ENCODE measurements around the gene KPTN.

Gene KPTN

GRCh38 chr19:47512183-47512947, 28.3 kb upstream of the KPTN start:
- H3K4me1 Mint-ChIP-seq, result peaks cover 82% of the 10 kb centered on the region
- peak overlapping the region; percentile 97 to 98 for H3K4me3 Mint-ChIP-seq
- H3K27me3 Mint-ChIP-seq, result no peaks in the 10 kb centered on the region
- no peaks in the 10 kb centered on the region for H3K9me3 Mint-ChIP-seq
- peak overlapping the region; percentile 70 to 81 for H3K27ac Mint-ChIP-seq
- no peak for ATAC-seq
- no peak for DNase-seq

- Mint-ChIP-seq H3K27ac (peak overlapping the region in 1 of 2 donors; percentile 46), H3K4me3 (no peak overlapping the region), H3K4me1 (peaks cover 79% of the 10 kb centered on the region), H3K9me3 (no peaks in the 10 kb centered on the region), H3K27me3 (no peaks in the 10 kb centered on the region)
- no peak for ATAC-seq
- DNase-seq, result no peak
Observed at GRCh38 chr19:47511681-47512080, 27.7 kb upstream of the KPTN start.

DNA sequence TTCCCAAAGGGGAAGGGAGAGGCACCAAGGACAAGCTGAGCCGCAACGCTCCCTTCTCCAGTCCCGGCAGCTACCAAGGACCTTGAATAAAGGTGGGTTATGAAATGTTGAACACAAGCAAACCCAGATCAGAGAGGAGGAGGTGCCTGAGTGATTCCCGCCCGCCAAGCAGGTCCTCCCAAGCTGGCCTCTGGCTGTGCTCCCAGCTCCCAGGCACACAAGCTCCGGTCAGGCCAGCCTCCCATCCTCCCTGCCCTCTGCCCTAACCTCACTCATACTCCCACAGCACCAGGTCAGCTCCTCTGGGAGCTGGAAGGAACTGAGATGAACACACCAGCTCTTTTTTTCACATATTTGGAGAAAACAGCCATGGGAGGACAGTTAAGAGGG, 27.1 kb upstream of the KPTN start:
- Mint-ChIP-seq H3K27ac (no peak overlapping the region), H3K4me1 (peaks cover 73% of the 10 kb centered on the region), H3K27me3 (no peaks in the 10 kb centered on the region), H3K9me3 (no peaks in the 10 kb centered on the region), H3K4me3 (no peak overlapping the region)
- DNase-seq (no peak), ATAC-seq (no peak)

- H3K27ac Mint-ChIP-seq, result peak overlapping the region in 1 of 2 donors; percentile 84
- no peak for ATAC-seq
- H3K4me1 Mint-ChIP-seq, result peaks cover 68% of the 10 kb centered on the region
- H3K27me3 Mint-ChIP-seq, result no peaks in the 10 kb centered on the region
- no peak for DNase-seq
- no peak overlapping the region for H3K4me3 Mint-ChIP-seq
- H3K9me3 Mint-ChIP-seq, result no peaks in the 10 kb centered on the region
Observed at GRCh38 chr19:47510516-47511127, 26.6 kb upstream of the KPTN start.

DNA sequence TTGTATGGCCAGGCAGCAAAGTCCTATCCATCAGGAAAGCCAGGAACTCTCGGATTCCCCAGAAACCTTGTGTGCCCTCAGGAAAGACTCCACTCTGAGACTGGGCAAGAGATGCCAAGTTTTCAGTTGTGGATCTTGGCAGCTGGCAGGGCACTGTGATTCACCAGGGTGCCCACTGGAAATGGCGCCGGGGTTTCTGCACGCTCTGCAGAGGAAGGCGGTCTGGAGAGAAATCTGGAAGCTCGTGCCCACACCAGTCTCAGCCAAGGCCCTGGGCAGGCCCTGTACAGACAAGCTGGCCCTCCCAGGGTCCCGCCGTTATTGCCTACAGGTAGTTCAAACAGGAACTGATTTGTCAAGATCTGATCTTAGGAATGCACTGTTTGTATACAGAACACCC, 26.0 kb upstream of the KPTN start:
- peaks cover 63% of the 10 kb centered on the region for H3K4me1 Mint-ChIP-seq
- H3K27me3 Mint-ChIP-seq, result no peaks in the 10 kb centered on the region
- DNase-seq (no peak), ATAC-seq (no peak)
- H3K4me3 Mint-ChIP-seq, result no peak overlapping the region
- no peaks in the 10 kb centered on the region for H3K9me3 Mint-ChIP-seq
- H3K27ac Mint-ChIP-seq, result peak overlapping the region; percentile 29 to 84

- no peak overlapping the region for H3K4me3 Mint-ChIP-seq
Observed at GRCh38 chr19:47509170-47509847, 25.3 kb upstream of the KPTN start.

GRCh38 chr19:47508721-47509120, 24.7 kb upstream of the KPTN start:
- H3K27ac Mint-ChIP-seq, result no peak overlapping the region

More at GRCh38 chr19:47509170-47509847, 25.3 kb upstream of the KPTN start:
- Mint-ChIP-seq H3K27me3 (no peaks in the 10 kb centered on the region), H3K4me1 (peaks cover 57% of the 10 kb centered on the region), H3K27ac (no peak overlapping the region), H3K9me3 (no peaks in the 10 kb centered on the region)
- no peak for DNase-seq
- no peak for ATAC-seq

DNA sequence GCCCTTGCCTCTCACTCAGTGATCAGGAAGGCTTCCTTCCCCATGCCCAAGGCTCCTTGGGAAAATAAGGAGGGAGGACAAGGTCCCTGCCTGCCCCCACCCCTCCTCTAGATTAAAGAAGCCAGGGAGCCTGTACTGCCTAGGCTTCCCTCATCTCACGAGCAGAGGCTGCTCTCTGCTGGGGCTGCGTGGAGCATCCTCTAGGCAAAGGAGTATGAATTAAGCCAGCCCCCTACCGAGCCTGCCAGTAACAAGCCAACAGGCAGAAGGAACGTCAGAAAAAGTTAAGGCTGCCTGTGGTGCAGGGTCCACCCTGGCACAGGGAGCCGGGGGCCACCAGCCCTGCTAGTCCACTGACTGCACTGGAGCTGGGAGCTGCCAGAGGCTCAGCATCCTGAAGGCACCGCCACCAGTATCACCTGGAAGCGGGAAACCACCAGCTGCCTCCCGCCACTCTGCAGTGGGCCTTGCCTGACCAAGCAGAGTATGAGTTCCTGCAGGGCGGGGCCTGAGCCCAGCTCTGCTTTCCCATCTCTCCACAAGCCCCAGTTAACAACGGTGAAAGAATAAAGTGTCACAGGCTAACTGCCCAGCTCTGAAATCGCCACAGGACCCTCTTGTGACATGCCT, 24.0 kb upstream of the KPTN start:
- no peaks in the 10 kb centered on the region for H3K27me3 Mint-ChIP-seq
- peaks cover 47% of the 10 kb centered on the region for H3K4me1 Mint-ChIP-seq
- DNase-seq (no peak), ATAC-seq (no peak)
- no peak overlapping the region for H3K27ac Mint-ChIP-seq
- no peaks in the 10 kb centered on the region for H3K9me3 Mint-ChIP-seq
- no peak overlapping the region for H3K4me3 Mint-ChIP-seq

More at GRCh38 chr19:47508721-47509120, 24.7 kb upstream of the KPTN start:
- Mint-ChIP-seq H3K27me3 (no peaks in the 10 kb centered on the region), H3K4me3 (no peak overlapping the region), H3K9me3 (no peaks in the 10 kb centered on the region), H3K4me1 (peaks cover 51% of the 10 kb centered on the region)
- ATAC-seq (no peak), DNase-seq (no peak)

DNA sequence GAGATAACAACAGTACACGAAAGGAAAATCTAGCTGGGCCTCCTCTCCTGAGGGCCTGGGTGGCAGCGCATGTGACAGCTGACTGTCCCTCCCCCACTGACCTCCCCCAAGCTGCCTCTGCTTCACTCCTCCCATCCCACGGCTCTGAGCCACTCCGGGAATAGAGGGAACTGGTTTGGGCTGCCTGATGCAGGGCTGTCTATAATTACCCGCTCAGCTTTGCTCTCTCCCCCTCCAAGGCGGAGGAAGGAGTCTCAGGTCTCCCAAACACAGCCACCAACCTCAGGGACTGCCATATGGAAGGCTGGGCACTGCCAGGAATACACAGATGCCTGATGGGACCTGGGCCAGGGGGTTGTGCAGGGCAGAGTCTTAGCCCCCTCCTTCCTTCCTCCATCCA, 23.0 kb upstream of the KPTN start:
- Mint-ChIP-seq H3K27ac (peak overlapping the region; percentile 28 to 54), H3K4me3 (no peak overlapping the region), H3K9me3 (no peaks in the 10 kb centered on the region), H3K4me1 (peaks cover 37% of the 10 kb centered on the region), H3K27me3 (no peaks in the 10 kb centered on the region)
- ATAC-seq (no peak), DNase-seq (no peak)

DNA sequence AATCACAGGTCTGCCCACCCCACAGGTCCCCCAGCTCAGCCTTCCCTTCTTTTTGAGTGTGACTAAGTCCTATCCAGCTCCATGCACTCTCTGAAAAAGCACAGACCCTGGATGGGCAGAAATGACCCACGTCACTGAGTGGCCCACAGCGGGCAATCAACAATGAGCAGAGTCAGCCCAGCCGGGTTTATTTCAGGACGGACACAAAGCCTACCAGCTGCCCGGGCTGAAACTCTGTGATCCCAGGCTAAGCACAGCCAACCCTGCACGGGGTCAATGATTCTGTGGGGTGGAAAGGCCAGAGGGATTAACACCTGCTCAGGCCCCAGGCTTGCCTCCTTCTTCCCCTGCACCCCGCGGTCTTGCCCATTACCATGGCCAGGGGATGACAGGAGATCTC, 22.4 kb upstream of the KPTN start:
- ATAC-seq, result no peak
- Mint-ChIP-seq H3K27me3 (no peaks in the 10 kb centered on the region), H3K4me3 (no peak overlapping the region), H3K4me1 (peaks cover 32% of the 10 kb centered on the region), H3K27ac (no peak overlapping the region), H3K9me3 (no peaks in the 10 kb centered on the region)
- no peak for DNase-seq

DNA sequence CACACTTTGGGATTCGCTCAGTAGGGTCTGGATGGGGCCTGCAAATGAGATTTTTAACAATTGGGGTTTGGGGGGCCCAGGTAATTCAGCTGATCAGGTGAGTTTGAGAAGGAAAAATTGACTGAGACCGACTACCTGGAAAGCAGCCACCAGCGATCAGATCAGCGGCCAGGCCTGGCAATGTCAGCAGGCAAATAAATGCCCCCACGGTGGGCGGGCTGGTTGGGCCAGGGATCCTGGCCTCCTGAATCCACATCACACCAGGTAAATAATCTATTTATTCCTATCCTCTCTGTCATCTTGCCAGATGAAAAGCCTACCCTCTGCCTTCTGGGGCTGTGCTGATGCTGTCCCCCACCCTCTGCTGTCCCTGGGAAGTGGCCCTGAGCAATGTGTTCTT, 21.5 kb upstream of the KPTN start:
- peak overlapping the region in 1 of 2 donors; percentile 83 for H3K27ac Mint-ChIP-seq
- H3K27me3 Mint-ChIP-seq, result no peaks in the 10 kb centered on the region
- H3K4me1 Mint-ChIP-seq, result peaks cover 23% of the 10 kb centered on the region
- DNase-seq (no peak), ATAC-seq (no peak)
- H3K4me3 Mint-ChIP-seq, result no peak overlapping the region
- no peaks in the 10 kb centered on the region for H3K9me3 Mint-ChIP-seq

GRCh38 chr19:47503826-47504150, 19.8 kb upstream of the KPTN start:
- Mint-ChIP-seq H3K4me3 (no peak overlapping the region), H3K27ac (no peak overlapping the region), H3K4me1 (peaks cover 17% of the 10 kb centered on the region), H3K27me3 (no peaks in the 10 kb centered on the region), H3K9me3 (no peaks in the 10 kb centered on the region)
- DNase-seq (no peak), ATAC-seq (no peak)

DNA sequence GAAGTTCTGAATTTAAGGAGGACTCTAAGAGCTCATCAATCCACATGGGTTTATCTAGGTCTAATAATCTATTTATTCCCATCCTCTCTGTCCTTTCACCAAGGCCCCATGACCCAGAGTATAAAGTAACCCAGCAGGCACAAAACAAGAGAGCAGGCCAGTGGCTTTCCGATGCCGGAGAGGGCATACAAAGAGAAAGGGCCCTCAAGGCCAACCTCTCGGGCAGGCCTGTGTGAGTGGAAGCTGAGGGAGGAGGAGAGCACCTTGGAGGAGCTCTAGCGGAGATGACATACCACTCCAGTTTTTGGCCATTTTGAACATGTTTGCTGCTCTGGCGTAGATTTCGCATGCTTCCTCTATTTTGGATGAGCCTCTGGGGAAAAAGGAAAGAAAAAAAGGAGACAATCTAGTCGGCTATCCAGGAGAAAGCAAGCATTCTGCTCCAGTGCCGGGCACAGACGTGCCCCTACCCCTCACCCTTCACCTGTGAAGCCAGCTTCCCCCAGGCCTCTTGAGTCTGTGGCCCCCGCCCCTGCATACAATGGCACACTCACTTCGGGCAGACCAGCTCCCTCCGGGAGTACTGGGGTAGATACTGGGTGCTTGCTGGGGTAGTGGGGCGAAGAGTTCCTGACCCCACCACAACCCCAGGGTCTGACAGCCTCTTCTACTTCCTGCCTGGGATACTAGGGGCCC, 19.3 kb upstream of the KPTN start:
- Mint-ChIP-seq H3K4me3 (no peak overlapping the region), H3K9me3 (no peaks in the 10 kb centered on the region), H3K27me3 (no peaks in the 10 kb centered on the region), H3K27ac (no peak overlapping the region), H3K4me1 (peaks cover 17% of the 10 kb centered on the region)
- DNase-seq, result no peak
- no peak for ATAC-seq

GRCh38 chr19:47499863-47500830, 16.1 kb upstream of the KPTN start:
- H3K4me1 Mint-ChIP-seq, result peaks cover 23% of the 10 kb centered on the region
- H3K27me3 Mint-ChIP-seq, result no peaks in the 10 kb centered on the region
- no peak for DNase-seq
- no peak overlapping the region for H3K4me3 Mint-ChIP-seq
- no peak overlapping the region for H3K27ac Mint-ChIP-seq
- no peaks in the 10 kb centered on the region for H3K9me3 Mint-ChIP-seq
- ATAC-seq, result no peak
